NCI-H2107 treated with DMSO at 0.1 percent for 48 hours (cell line): ENCODE results near the gene RER1.

Source experiments
- DNase-seq: peaks from one replicate; lab custom pipeline; 2025; ENCODE audit not compliant: unreplicated experiment; lab: John Stamatoyannopoulos, UW

Gene RER1

DNA sequence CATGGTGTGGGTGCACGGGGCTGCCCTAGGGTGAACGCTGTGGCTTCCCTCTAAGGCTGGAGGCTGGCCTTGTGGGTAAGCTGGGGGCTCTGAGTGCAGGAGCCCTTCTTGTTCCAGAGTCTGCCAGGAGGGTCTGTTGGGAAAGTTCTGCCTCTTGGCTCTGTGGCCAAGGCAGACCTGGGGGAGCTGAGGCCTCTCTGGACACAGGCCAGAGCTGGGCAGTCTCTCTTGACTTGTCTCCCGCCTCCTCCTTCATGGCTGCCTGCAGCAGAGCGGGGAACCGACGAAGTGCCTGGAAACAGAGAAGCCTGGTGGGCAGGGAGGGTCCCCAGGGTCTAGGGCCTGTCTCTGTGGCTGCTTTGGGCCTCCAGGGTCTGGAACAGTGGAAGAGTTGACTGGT lies 51.0 kb downstream of the RER1 start:
- no peak for DNase-seq

DNA sequence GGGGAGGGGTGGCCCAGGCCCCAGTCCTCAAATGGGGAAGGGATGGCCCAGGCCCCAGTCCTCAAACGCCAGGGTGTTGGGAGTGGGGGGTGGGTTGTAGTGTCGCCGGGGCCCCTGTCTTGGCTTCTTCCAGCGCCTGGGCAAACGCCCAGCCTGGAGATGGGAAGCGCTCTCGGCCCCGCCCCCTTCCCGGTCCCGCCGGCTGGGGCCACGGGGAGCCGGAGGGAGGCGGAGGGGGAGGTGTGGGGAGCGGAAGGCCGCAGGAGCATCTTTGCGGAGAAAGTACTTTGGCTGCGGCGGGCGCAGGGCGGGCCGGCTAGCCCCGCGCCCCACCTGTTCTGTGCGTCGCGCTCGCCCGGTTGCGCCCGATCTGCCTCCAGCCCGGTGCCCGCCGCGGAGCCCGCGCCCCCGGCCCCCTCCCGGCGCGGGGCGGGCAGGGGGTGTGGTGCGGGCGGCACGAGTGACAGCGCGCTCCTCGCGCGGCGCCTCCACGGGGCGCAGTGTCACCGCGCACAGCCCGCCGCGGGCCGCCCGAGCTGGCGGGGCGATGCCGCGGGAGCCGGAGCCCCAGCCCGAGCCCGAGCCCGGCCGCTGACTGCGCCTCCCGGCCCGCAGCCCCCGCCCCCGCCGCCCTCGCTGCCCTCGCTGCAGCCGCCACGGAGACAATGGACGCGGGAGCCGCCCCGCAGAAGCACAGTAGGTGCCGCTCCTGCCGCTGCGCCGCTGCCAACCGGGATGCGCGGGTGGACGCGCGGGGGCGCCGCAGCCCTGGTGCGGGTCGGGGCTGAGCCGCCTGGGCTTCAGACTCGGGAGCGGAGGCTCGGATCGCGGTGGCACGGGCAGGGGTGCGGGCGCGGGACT lies 51.9 kb downstream of the RER1 start:
- DNase-seq, result no peak

DNA sequence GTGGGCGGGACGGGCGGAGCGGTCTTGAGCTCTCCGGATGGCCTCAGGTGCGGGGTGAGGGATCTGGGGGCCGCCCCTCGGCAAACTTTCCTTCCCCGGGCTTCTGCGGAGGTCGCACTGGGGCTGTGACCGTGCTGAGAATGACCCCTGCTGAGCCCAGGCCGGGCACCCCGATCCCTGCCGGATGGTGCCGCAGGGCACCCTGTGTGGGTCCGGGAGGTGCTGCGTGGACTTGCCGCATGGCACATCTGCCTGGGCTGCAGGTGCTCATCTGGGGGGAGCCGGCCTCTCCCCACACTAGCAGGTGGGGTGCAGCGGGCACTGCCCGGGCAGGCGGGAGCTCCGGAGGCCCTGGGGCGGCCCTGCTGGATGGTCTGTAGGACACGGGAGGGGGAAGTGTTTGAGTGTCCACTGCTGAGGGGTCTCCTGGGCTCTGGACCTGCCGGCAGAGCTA lies 52.5 kb downstream of the RER1 start:
- DNase-seq, result no peak

DNA sequence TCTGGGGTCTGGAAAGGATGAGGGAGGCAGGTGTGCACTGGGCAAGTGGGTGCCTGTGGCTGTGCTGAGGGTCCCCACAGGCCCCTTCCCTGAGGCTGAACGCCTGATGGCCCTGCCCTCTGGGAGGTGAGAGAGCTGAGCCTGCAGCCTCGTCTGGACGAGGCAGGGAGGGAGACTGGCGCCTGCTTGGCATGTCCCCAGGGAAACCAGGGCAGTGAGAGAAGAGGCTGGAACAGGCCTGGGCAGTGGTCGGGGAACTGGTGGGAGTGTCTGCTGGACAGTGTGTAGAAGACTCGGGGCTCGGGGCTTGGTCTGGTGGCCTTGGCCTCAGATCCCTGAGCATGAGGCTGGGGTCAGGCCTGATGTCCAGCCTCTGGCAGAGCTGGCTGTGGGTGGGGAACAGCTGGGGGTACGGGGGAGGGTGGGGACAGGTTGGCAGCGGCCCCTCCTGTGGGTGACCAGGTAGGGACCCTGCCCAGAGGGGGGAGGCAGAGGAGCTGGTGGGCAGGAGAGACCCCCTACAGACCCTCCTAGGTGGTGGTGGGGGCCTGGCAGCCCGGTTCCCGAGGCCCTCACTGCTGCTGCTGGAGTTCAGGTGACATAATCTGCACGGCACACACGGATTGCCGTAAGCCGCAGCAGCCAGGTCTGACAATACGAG lies 53.7 kb downstream of the RER1 start:
- no peak for DNase-seq

DNA sequence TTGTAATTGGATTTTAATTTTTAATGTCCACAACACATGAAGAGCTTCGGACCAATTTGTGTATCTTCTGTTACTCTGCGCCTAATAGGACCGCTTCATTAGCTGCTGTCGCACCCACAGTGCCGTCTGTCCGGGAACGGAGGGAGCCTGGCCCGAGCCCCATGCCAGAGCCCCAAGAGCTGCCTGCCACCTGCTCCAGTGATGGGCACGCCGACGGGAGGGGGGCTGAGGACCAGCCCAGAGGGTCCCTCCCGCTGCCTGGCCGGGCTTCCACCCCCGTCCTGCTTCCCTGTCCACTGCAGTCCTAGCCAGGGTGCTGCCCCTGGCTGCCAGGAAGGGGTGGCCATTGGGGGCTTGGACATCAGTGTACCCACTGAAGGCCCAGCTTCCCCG lies 54.2 kb downstream of the RER1 start:
- DNase-seq, result no peak

DNA sequence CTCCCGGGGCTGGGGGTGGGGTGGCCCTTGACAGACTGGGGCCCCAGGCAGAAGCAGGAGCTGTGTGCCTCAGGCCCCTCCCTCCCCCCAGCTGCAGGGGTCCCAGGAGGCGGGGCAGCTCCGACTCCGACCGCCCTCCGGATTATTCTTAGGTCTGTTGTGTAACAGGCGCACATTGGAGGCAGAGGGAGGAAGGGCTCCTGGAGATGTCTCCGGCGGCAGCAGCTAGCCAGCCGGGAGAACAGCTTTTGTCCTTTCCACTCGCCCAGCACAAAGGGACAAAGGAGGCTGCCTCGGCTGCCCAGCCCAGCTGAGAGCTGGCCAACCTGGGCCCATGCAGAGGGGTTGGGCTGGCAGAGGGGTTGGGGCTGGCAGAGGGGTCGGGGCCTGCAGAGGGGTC lies 54.8 kb downstream of the RER1 start:
- DNase-seq, result no peak

DNA sequence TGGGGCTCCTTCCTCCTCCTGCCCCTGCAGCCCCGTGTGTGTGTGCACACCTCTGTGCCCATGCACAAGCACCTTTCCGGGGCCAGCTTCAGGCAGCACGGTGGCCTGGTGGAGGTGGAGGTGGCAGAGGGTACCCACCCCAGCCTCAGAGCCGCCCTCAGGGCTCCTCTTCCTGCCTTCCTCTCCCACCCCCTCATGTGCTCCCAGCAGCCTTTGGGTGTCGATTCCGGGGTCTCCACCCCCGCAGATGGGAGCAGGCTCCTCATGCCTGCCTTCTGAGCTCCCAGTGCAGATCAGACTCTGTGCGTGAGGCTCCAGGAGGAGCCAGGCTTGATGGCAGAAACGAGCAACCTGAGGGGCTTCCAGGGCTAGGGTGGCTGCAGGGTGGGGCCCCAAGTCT lies 55.2 kb downstream of the RER1 start:
- DNase-seq, result no peak

DNA sequence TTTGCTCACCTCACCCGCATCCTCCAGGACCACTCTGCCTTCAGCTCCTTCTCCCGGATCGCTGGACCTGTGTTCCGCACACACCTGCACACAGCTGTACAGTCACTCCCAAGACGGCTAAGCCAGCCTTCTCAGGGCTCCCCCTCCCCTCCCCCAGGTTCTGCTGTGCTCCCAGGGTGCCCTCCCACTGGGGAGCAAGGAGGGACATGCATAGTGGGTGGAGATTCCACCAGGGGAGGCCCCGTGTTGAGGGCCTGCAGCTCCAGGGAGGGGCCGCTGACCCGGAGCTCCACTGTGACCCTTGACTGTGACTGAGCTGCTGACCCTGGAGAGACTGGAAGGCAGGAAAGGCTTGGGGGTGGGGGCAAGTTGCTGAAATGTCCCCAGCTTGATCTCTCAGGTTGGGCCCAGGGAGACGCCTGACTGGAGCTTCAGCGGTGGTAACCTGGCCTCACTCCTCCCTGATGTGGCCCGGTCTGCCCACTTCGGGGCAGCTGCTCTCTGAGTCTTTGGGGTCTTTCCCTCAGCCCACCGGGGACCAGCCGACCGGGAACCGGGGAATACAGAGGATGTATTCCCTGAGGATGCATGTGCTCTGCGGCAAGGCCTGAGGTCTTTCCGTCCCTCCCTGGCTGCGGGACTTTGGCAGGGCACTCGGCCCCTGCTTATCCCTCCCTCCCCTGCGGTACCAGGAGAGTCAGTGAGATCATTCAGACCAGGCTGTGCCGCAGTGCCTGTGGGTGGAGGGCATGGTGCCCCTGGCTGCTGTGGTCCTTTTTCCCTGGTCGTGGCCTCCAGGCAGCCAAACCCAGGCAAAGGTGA lies 55.8 kb downstream of the RER1 start:
- no peak for DNase-seq

DNA sequence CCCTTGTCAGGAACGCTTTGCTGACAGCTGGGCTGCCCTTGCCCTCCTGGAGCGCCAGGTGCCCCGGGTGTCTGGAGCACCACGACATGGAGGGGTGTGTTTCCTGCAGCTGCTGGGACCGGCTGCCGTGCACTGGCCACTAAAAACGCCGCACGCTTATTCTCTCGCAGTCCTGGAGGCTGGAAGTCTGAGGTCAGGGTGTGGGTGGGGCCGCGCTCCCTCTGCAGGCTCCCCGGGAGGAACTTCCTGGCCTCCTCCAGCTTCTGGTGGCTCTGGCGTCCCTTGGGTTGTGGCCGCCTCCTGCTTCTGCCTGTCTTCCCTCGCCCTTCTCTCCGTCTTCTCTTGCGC lies 56.4 kb downstream of the RER1 start:
- DNase-seq, result no peak

DNA sequence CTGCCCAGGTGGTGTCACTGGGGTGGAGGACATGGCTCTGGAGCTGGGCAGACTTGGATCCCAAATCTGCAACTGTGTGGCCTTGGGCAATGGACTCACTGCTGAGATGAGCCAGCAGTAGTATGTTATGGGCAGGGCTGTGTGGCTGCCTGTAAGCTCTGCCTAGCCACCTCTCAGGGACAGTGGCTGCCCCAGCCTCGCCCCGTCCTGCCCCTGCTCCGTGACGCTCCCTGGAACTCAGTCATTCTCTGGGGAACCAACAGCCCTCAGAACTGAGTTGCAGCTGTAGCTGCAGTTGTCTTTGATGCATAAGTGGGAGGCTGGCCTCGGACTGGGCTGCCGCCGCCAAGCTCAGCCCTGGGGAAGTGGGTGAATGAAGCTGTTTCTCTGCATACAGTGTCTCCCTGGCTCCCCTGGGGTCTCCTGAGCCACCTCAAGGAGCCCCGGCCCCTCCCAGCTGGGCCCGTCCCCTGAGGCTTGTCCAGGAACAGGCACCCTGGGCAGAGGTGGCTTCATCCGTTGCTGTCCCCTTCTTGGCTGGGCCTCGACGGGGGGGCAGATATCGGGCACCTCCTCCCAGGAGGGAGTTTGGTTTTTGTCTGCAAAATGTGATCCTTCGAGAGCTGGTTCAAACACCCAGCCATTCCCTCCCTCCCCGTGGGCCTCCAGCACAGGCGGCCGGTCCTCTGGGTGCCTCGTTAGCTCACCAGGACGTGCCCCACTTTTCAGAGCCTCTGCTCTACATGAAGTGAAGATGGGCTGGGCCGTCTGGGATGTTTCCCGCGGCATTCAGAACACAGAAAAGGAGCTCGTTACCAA lies 58.2 kb downstream of the RER1 start:
- no peak for DNase-seq

DNA sequence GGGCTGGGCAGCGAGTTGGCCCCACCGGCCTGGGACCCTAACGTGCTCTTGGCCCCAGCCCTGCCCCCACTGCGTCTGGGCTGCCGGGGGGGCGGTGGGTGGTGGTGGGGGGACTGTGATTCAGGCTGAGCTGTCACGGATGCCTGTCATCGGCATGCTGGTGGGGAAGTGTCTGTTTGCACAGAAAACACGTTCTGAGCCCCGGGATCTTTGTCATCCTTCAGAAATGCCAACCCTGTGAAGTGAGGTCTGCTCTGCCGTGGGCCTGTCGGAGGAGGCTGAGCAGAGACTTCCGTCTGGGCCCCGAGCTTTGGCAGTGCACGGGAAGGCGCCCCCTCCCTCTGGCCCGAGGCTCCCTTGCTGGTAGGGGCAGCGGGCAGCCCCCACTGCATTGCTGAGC lies 60.1 kb downstream of the RER1 start:
- no peak for DNase-seq

DNA sequence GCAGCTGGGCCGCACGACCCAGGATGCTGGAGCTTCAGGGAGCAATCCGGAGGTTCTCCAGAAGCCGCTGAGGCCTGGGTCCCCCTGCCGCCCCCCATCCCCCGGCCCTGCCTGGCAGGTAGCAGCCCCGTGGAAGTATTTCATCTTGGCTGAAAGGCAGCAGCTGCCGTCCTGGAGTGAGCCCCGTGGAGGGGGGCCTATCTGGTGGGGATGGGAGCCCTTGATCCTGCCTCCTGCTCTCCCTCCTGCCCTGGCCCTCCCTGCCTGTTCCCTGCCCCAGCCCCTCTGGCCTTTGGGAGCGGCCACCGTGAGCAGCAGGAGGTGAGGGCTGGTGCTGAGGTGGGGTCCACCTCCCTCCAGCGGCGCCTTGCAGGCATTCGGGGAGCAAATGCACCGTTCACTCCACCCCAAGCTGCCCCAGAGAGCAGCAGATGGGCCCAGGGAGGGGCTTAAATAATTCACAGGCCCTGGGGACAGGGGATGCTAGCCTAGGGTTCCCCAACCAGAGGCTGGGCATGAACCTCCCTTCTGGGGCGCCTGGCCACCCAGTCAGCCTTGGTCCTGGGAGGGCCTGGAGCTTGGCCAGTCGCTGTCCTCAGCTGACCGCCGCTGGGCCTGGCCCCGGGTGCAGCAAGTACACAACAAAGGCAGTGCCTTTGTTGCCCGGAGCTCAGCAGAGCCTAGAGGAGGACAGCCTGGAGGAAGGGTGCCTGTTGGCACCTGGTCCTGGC lies 60.7 kb downstream of the RER1 start:
- DNase-seq, result no peak

DNA sequence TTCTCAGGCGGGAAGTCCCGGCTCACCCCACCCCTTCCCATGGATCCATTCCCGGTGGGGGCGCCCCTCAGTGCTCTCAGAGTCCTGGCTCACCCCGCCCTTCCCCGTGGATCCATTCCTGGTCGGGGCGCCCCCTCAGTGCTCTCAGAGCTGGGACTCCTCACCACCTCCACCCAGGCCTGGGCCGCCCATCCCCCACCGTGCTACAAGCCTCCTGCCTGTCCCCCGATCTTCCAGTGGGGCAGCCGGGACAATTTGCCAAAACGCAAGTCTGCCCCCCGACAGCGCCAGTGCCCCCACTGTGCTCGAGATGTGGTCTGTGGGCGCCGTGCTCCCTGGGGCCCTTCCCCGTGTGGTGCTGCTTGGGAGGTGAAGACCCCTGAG lies 61.3 kb downstream of the RER1 start:
- DNase-seq, result no peak

DNA sequence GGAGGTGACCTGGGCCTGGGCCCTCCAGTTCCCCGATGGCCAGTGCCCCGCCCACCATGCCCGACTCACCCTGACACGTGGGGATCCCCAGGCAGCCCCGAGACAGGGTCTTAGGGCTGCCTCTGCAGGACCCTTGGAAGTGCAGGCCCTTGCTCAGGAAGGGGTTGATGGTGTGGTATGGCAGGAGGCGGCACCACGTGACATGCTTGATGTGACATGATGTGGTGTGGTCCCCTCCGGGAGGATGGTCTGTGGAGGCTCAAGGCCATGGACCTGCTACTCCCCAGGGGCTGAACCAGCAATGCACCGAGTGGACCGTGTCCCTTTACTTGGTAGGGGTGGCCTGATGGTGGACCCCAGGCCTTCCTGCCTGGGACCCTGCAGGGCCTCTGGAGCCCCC lies 62.6 kb downstream of the RER1 start:
- no peak for DNase-seq
